Gastrocnemius medialis (tissue), 4 donors: Measurements from ENCODE around the gene COMP. TPM values are rescaled to one million over a fixed set of nuclear protein-coding genes. Genes with fewer than 3 reads are reported as not detected.

Source experiments
- ATAC-seq, 2 donors: fragments of 150-250 bp; one replicate each; pipeline ENCODE4 v1.9.1; 2016
- DNase-seq, 2 donors: peaks; one replicate each; pipeline ENCODE4 v3.0.0-alpha.2; 2019
- H3K27ac ChIP-seq, 4 donors: fragments of 200-600 bp; sonication (generic); 1 replicate in 1 of 4; 2 replicates in 3 of 4; pipeline ENCODE4 v1.5.1; 2016 to 2018; ENCODE audit warnings: mild to moderate bottlenecking in 2 of 4, moderate library complexity in 1 of 4
- H3K27me3 ChIP-seq, 3 donors: fragments of 200-600 bp; sonication (generic) in 2 of 3; 1 replicate in 1 of 3; 2 replicates in 2 of 3; pipeline versions ENCODE4 v1.5.1 to v1.6.0; 2016 to 2019; ENCODE audit warnings: mild to moderate bottlenecking in 1 of 3, moderate library complexity in 1 of 3
- H3K36me3 ChIP-seq, 2 donors: fragments of 200-600 bp; sonication (generic) in 1 of 2; one replicate each; pipeline ENCODE4 v1.5.1; 2017 to 2018
- H3K4me1 ChIP-seq, 2 donors: fragments of 200-600 bp; sonication (generic) in 1 of 2; one replicate each; pipeline ENCODE4 v1.5.1; 2016 to 2017; ENCODE audit warnings: mild to moderate bottlenecking in 2 of 2
- H3K4me3 ChIP-seq, 4 donors: fragments of 200-600 bp; sonication (generic) in 3 of 4; 1 replicate in 1 of 4; 2 replicates in 3 of 4; pipeline ENCODE4 v1.5.1; 2016 to 2019; ENCODE audit warnings: mild to moderate bottlenecking in 2 of 4
- H3K9me3 ChIP-seq, 3 donors: fragments of 200-600 bp; sonication (generic) in 2 of 3; 1 replicate in 1 of 3; 2 replicates in 2 of 3; pipeline ENCODE4 v1.5.1; 2016 to 2019
- POLR2A ChIP-seq, 2 donors: fragments of 450-650 bp; IDR thresholded peaks; one replicate each; pipeline ENCODE4 v1.6.1; 2017; ENCODE audit warnings: antibody characterized with exemption in 2 of 2, mild to moderate bottlenecking in 2 of 2, moderate library complexity in 2 of 2
- in situ Hi-C, 4 donors: fragments of 200-750 bp; cut with MboI; loops; one replicate each; pipeline versions ENCODE4 v1.15.0 to v1.8.0; 2017; ENCODE audit warnings: low sequenced_read_pairs in 4 of 4
- intact Hi-C: fragments of 100-400 bp; cut with DNase I; formaldehyde crosslinking; loops from one replicate; pipeline ENCODE4 v1.15.1; 2023; ENCODE audit warnings: low total_unique reads
- total RNA-seq, 4 donors: library from RNA; depleted of rRNA; stranded (reverse); fragments of >200 nt; gene quantifications; one replicate each; pipeline versions ENCODE4 v1.1.0 to v1.2.3, GENCODE V29; 2016
- TF ChIP-seq, protein P1 (sequence below), 5 experiments: fragments of 450-650 bp in 3 of 5; fragments of 200-600 bp in 2 of 5; sonication (generic) in 2 of 5; IDR thresholded peaks in 4 of 5; conservative IDR thresholded peaks in 1 of 5; 1 replicate in 4 of 5; 2 replicates in 1 of 5; pipeline ENCODE4 v1.5.1; 2016 to 2019; ENCODE audit warnings: antibody characterized with exemption in 5 of 5, mild to moderate bottlenecking in 3 of 5, moderate library complexity in 3 of 5

The COMP gene
- total RNA-seq, 4 donors from 2014 or later, result 0.24 to 77.8 (median 1.3) TPM; not detected in 1

- H3K4me1 ChIP-seq, result peaks cover 0 to 15% of the 10 kb centered on the region in 2 donors
- in situ Hi-C loops (no loop called here), intact Hi-C loops (no loop called here)
- DNase-seq (no peak), ATAC-seq (no peak)
- no peak for TF ChIP-seq POLR2A (IDR thresholded peaks at IDR 0.05)
- TF ChIP-seq, protein P1, sequence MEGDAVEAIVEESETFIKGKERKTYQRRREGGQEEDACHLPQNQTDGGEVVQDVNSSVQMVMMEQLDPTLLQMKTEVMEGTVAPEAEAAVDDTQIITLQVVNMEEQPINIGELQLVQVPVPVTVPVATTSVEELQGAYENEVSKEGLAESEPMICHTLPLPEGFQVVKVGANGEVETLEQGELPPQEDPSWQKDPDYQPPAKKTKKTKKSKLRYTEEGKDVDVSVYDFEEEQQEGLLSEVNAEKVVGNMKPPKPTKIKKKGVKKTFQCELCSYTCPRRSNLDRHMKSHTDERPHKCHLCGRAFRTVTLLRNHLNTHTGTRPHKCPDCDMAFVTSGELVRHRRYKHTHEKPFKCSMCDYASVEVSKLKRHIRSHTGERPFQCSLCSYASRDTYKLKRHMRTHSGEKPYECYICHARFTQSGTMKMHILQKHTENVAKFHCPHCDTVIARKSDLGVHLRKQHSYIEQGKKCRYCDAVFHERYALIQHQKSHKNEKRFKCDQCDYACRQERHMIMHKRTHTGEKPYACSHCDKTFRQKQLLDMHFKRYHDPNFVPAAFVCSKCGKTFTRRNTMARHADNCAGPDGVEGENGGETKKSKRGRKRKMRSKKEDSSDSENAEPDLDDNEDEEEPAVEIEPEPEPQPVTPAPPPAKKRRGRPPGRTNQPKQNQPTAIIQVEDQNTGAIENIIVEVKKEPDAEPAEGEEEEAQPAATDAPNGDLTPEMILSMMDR (IDR thresholded peaks at IDR 0.05 in 4 of 5, conservative IDR thresholded peaks at IDR 0.05 in 1 of 5), result no peak
- no peak overlapping the region for H3K27ac ChIP-seq
- H3K9me3 ChIP-seq, result no peaks in the 10 kb centered on the region
- no peaks in the 10 kb centered on the region for H3K36me3 ChIP-seq
- H3K4me3 ChIP-seq, result no peak overlapping the region
- H3K27me3 ChIP-seq, result peaks cover 53 to 61% (median 54%) of the 10 kb centered on the region in 3 donors
Measured at GRCh38 chr19:18794692-18795091, 3.6 kb upstream of the COMP start.

GRCh38 chr19:18794029-18794313 lies 2.9 kb upstream of the COMP start:
- in situ Hi-C loops (no loop called here), intact Hi-C loops (no loop called here)
- H3K27ac ChIP-seq, result no peak overlapping the region
- peaks cover 2 to 20% of the 10 kb centered on the region in 2 donors for H3K4me1 ChIP-seq
- H3K4me3 ChIP-seq, result no peak overlapping the region
- TF ChIP-seq POLR2A (IDR thresholded peaks at IDR 0.05), result no peak
- TF ChIP-seq, protein P1 (IDR thresholded peaks at IDR 0.05 in 4 of 5, conservative IDR thresholded peaks at IDR 0.05 in 1 of 5), result no peak
- no peak for ATAC-seq
- no peaks in the 10 kb centered on the region for H3K36me3 ChIP-seq
- H3K9me3 ChIP-seq, result no peaks in the 10 kb centered on the region
- no peak for DNase-seq
- peaks cover 60 to 68% (median 61%) of the 10 kb centered on the region in 3 donors for H3K27me3 ChIP-seq

DNA sequence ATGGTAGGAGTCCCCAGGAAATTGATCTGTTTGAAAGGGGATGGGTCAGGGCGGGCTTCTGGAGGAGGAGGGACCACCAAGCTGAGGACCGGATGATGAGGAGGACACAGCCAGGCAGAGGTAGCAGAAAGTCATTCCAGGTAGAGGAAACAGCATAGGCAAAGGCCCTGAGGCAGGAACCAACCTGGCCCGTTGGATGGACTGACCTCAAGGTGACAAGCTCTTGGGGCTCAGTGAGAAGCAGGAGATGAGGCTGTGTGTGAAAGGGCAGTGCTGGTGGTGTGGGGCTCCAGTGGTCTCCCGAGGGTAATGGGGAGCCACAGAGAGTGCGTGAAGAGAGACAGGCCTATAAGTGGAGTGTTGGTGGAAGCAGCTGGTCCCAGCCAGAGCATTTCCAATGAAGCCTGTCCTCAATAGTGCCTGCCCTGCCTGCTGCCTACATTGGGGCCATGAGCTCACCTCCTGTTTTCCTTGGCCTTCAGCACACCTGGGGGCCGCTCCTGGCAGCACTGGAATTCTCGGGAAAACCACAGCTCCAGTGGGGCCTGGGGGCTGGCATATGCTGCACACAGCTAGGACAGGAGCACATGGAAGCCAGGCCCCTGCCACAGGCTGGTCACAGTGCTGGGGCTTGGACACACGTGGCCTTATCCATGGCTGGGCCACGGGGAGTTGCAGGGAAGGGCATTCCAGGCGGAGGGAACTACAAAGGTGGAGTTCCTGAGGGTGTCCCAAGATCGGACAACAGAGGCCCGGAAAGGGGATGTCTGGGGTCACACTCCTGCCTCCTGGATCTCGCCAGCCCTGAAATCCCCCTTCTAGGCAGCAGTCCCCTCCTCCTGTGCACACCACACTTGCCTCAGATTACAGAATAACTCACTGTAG lies 2.3 kb upstream of the COMP start:
- no peak overlapping the region for H3K4me3 ChIP-seq
- ATAC-seq (no peak), DNase-seq (no peak)
- no peaks in the 10 kb centered on the region for H3K9me3 ChIP-seq
- H3K27me3 ChIP-seq, result peaks cover 65 to 68% (median 66%) of the 10 kb centered on the region in 3 donors
- peaks cover 4 to 23% of the 10 kb centered on the region in 2 donors for H3K4me1 ChIP-seq
- in situ Hi-C loops, result no loop called here
- no peak overlapping the region for H3K27ac ChIP-seq
- no peak for TF ChIP-seq POLR2A (IDR thresholded peaks at IDR 0.05)
- TF ChIP-seq, protein P1 (IDR thresholded peaks at IDR 0.05 in 4 of 5, conservative IDR thresholded peaks at IDR 0.05 in 1 of 5), result no peak
- no peaks in the 10 kb centered on the region for H3K36me3 ChIP-seq
- intact Hi-C loops, result no loop called here

GRCh38 chr19:18792661-18793060 lies 1.6 kb upstream of the COMP start:
- ATAC-seq (no peak), DNase-seq (no peak)
- no peaks in the 10 kb centered on the region for H3K36me3 ChIP-seq
- intact Hi-C loops, result no loop called here
- peaks cover 4 to 23% of the 10 kb centered on the region in 2 donors for H3K4me1 ChIP-seq
- peaks cover 66 to 74% (median 73%) of the 10 kb centered on the region in 3 donors for H3K27me3 ChIP-seq
- H3K27ac ChIP-seq, result no peak overlapping the region
- TF ChIP-seq, protein P1 (IDR thresholded peaks at IDR 0.05 in 4 of 5, conservative IDR thresholded peaks at IDR 0.05 in 1 of 5), result no peak
- TF ChIP-seq POLR2A (IDR thresholded peaks at IDR 0.05), result no peak
- no peaks in the 10 kb centered on the region for H3K9me3 ChIP-seq
- in situ Hi-C loops, result no loop called here
- no peak overlapping the region for H3K4me3 ChIP-seq
